ENCODE measurements around the gene HIPK2. TPM values are rescaled to one million over a fixed set of nuclear protein-coding genes. Genes with fewer than 3 reads are reported as not detected.

HIPK2 gene
- total RNA-seq, 1 experiment from 2014 or later: 8.3 TPM

DNA sequence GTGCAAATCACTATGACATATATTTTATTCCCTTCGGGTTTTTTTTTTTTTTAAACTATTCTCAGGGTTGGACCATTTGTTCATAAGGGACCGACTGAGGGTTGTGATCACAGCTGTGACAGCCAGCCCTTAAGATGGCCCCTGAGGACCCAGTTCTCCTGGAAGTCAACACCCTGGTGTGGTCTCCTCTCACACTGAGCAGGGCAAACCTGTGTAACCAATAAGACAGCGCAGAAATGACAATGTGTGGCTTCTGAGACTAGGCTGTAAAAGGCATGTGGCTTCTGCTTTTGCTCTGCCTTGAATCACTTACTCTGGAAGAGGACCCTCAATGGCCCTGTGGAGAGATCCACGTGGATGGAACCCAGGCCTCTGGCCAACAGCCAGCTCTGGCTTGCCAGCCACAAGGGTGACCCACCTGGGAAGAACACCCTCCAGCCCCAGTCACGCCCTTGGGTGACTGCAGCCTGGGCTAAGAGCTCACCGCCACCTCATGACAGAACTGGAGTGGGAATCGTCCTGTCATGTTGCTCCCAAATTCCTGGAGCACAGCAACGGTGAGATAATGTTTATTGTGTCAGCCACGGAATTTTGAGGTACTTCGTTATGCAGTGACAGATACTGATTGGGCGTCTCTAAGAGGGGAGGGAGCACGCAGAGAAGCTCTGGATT lies 127.2 kb downstream of the HIPK2 start:
- no peak for DNase-seq (ENCODE audit: low read depth)

DNA sequence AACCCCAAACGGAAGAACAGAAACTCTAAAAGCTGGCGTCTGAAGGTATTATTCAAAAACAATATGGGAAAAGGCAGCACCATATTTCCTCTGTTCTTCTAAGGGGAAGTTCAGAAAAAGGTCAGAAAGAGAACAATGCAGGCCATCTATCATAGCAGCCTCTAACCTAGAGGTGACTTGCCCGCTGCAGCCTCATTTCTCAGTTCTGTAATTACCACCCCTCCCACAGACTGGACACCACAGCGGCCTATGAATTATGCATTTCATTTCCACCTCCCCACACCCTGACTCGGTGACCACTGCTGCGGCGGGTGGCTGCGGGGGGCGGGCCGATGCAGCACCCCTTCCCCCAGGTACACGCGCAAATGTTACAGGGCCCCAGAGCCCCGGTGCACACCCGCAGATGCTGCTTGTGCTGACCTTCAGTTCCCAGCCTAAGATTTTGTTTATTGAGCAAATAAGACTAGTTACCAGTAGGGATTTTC lies 128.8 kb downstream of the HIPK2 start:
- no peak for DNase-seq (ENCODE audit: low read depth)

DNA sequence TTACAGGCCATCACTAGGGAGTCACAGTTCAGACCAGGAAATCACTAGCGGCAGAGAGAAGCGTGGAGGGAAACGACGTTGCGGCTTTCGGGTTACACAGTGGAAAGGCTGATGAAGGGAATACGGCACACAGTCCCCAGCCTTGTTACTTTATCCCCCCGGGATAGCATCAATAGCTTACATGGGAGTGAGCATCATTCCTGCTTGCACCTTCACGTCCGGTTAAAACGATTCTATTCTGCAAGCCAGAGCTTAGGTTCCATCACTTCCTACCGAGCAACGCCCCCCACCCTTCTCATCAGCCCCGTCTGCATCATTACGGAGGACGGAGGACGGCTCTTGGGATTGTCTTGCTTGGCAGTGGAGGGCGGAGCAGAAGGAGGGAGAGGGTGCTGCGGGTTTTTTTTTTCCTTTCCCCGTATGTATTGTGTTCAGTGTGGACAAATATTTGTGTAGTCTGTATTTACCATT lies 129.4 kb downstream of the HIPK2 start:
- DNase-seq (ENCODE audit: low read depth): no peak

DNA sequence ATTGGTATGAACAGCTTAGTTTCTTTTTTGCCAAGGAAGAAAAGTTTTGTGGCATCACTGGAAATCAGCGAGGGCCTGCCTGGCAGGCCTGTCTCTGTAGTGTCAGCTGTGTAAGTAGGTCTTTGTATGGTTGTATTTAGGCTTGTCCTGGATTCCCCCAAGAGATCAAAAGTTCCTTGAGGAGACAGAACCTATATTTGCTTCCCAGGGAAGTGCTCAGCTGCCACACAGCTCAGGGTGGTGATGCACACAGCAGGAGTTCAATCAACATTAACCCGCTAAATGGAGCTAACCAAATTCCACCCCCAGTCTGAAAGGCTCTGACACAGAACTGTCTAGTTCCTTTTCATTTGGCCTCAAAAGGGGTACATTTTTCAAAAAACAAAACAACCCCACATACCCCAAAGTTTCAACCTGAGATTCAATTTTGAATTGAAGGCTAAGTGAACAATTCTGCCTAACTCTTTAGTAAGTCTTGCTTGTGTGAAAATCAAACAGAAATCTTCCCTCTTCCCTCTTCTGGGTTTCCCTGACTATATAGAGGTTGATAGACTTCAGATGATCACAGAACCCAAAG lies 129.9 kb downstream of the HIPK2 start:
- DNase-seq (ENCODE audit: low read depth): no peak

DNA sequence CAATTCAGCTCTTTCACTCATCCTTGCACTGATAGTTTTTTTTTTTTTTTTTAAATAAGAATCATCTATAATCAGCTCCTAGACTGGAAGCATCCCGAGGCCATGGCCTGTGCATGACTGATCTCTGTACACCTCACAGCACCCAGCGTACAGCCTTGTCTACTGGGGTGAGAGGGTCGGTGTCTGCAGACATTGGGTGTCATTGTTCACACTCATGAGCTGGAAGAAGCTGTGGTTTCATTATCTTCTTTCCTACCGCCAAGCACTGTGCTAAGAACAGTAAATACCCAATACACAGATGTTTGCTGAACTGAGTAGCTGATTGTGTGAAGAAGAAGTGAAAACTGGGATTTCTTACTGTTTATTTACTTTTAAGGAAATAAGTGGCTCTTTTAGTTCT lies 130.7 kb downstream of the HIPK2 start:
- peak; percentile 45 for DNase-seq (ENCODE audit: low read depth)

DNA sequence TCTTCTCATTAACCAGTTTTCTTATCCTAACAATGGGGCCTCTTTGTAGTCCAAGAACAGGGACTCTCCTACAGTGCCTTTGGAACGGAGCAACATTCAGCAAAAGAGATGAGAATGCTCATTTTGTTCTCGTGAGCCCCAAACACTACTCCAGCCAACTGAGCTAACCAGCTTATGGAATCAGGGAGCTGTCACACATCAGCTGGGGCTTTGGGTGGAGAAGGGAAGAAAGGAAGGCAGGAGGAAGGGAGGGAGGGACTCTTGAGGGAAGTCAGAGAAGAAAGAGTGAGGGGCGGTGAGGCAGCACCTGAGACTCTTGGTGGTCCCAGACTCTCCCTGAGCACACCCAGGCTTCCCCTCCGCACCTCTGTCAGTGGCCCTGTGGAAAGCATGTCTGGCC lies 131.2 kb downstream of the HIPK2 start:
- DNase-seq (ENCODE audit: low read depth): no peak

DNA sequence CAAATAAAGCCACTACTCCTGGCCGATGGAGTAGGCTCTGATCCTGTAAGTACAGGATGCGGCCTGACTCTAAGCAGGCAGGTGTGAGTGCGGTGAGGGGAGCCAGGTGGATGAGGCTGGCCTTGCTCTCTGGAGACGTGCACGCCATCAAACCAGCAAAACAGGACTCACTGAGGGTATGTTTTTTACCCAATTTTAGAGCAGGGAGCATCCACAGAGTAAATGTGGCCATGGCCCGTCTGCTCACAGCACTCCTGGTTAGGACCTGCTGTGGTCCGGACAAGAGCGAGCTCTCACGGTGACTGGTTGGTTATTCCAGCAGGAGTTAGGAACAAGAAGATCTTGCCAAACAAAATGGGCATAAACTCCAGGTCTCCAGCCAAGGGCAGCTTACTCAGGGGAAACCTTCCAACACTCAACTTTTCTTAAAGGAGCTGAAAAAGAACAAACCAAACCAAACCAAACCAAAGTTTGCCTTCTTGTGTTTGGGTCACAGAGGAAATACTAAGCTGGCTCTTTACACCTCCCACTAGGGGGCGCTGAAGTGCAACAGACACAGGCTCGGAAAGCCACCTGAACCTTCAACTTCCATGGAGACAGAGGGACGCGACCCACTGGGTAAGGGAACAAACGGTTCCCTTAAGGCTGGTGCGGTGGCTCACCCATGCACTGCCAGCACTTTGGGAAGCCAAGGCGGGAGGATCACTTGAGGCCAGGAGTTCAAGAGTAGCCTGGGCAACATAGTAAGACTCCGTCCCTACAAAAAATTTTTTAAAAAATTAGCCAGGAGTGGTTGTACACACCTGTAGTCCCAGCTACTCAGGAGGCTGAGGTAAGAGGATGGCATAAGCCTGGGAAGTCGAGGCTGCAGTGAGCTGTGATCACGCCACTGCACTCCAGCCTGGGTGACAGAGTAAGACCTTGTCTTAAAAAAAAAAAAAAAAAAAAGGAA lies 131.9 kb downstream of the HIPK2 start:
- DNase-seq (ENCODE audit: low read depth): peak; percentile 74

DNA sequence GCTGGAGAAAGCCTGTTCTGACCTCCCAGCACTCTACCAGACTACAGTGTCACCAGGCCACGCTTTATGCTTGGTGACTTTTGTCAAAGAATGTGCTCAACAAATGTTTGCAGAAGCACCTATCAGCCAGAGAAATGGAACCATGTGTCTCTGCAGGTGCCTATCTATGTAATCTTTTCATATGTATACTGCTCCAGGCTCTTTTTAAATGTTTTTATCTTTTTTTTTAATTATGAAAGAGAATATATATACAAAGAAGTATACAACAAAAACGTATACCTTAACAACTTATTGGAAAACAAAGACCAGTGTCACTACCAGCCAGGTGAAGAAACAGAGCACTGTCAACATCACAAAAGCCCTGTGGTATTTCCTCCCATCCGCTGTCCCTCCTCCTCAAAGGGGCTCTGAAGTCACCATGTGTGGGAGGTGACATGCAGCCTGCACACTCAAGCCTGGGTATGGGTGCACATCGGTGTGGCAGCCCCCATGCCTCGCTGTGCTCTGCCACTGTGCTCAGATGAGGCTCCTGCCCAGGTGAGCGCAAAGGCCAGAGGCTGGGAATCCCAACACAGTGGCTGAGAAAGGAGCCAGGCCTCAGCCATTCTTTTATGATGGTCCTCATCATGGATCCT lies 133.7 kb downstream of the HIPK2 start:
- no peak for DNase-seq (ENCODE audit: low read depth)

DNA sequence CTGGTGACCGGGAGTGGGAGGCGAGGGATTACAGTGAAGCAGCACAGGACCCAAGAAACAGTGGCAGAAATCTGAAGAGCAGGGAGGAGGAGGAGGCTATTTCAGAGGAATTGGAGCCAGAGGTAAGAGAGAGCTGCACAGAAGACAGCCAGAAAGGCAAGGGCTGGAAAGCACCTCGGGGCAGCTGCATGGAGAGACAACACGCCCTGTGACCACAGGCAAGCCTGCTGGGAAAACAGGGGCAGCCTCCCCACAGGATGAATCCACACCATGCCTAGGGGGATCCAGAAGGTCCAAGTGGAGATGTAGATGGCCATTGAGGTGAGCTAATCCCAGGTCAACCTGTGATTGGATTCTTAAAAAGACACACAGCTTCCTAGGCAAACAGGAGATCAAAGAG lies 135.5 kb downstream of the HIPK2 start:
- no peak for DNase-seq (ENCODE audit: low read depth)

DNA sequence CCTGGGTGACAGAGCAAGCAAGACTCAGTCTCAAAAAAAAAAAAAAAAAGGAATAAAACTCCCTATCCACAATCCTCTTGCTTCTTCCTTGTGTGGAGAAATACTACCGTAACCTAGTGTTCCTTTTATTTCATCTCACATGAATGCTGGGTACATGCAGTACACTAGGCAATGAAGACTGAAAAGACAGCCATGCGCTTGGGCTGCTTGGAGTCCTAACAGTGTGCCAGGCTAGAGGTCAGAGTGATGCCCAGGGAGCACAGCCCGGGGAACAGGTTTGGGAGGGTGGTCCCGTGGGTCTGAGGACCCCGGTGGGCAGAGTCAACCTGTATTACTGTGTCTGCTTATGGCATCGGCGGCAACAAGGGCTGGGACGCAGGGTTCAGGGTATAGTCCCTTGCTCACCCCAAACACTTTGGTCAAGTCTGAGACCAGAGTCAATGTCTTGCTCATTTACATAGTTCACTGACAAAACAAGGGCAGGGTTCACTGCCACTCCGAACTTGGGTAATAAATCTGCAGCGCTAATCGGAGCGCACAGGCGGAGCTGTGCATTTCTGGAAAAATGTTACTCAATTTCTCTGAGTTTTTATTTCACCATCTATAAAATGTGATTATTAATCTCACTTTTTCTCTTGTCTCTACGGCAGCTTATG lies 136.3 kb downstream of the HIPK2 start:
- DNase-seq (ENCODE audit: low read depth): no peak

DNA sequence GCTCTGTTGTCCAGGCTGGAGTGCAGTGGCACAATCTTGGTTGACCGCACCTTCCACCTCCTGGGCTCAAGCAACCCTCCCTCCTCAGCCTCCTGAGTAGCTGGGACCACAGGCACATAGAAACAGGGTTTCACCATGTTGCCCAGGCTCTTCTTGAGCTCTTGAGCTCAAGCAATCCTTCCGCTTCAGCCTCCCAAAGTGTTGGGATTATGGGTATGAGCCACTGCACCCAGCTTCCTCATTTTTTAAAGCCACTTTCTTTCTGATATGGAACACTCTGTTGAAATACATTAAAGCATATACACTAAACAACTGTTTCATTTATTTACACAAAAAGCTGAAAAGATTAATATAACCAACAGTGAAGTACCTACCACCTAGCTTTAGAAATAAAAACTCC lies 137.1 kb downstream of the HIPK2 start:
- DNase-seq (ENCODE audit: low read depth): no peak

DNA sequence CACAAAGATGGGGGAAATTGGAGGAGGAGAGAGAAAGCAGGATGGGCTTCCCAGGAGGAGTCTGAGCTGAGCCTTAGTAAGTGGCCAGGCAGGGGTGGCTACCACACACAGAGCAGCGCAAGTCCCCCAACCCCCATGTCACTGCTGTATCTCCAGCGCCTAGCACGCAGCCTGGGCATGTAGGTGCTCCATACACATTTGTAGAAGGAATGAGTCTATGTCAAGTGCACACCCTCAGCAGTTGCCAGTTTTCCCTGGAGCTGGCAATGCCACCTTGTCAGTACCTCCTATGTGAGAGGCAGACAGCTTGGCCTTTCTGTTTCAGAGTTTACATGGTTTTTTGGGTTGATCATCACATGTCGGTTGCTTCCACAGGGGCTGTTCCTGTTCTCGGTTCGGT lies 138.2 kb downstream of the HIPK2 start:
- no peak for DNase-seq (ENCODE audit: low read depth)

DNA sequence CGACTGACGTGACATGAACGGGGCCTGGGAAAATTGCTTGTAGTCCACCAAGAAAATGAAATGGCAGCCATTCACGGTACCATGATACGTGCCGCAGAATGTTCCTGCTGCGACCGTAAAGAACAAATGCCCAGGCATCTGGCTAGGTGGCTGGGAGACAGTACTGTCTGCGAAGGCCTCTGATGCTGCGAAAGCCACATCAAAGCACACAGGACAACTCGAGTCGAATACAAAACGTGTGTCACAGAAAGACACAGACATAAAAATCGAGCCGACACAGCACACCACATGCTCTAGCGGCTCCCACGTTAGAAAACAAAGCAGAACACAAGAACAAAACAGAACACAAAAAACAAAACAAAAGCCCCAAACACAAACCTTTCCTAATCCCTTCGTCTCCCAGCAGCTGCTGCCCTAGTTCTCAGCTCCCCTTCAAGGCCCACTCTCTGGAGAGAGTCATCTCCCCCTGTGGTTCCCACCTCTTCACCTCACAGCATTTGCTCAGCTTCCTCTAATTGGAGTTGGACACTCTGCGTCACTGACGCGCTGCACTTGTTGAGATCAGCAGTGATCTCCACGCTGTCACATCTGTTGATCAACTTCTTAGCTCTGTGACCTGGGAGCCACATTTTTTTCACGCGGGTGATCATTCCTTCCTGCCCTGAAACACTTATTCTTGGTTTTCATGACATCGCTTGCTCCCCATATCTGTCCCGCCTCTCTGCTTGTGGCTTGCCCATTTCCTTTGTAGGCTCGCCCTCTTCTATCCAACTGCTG lies 142.1 kb downstream of the HIPK2 start:
- no peak for DNase-seq (ENCODE audit: low read depth)

DNA sequence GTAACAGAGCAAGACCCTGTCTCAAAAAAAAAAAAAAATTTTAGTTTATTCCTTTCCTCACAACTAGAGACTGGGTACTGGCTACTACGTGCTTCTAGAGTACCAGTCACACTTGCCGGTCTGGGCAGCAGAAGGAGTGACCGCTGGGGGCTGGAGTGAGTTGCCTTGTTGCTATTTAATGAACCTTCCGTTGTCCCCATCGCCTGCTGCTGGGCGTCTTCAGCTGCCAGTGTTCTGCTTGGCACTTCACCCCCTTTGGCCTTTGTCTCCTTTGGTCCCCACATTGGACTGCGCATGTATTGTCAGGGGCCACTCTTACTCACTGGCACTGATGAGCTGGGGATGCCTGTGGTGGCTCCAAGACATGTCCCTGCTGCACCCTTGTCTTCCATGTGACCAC lies 143.7 kb downstream of the HIPK2 start:
- DNase-seq (ENCODE audit: low read depth): no peak

DNA sequence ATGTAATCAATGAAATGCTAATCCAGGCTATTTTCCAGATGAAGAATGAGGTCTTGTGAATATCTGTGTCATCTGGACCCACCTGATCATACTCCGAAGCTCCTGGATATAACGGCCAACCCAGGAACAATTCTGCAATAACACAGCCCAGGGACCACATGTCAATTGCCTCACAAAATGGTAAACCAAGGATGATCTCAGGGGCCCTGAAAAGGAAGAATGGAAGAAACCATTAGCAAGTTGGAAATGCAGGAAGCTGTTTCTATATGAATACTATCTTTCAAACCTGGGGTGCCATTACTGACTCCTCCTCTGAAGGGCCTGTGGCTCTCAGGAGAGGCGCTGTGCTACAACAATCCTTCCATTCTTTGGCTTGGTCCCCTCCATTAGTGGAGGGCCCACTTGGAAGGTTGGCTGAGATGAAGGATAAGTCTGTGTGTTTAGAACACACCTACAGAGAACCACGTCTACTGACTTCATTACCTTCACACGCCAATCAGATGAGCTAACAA lies 146.2 kb downstream of the HIPK2 start:
- no peak for DNase-seq (ENCODE audit: low read depth)

DNA sequence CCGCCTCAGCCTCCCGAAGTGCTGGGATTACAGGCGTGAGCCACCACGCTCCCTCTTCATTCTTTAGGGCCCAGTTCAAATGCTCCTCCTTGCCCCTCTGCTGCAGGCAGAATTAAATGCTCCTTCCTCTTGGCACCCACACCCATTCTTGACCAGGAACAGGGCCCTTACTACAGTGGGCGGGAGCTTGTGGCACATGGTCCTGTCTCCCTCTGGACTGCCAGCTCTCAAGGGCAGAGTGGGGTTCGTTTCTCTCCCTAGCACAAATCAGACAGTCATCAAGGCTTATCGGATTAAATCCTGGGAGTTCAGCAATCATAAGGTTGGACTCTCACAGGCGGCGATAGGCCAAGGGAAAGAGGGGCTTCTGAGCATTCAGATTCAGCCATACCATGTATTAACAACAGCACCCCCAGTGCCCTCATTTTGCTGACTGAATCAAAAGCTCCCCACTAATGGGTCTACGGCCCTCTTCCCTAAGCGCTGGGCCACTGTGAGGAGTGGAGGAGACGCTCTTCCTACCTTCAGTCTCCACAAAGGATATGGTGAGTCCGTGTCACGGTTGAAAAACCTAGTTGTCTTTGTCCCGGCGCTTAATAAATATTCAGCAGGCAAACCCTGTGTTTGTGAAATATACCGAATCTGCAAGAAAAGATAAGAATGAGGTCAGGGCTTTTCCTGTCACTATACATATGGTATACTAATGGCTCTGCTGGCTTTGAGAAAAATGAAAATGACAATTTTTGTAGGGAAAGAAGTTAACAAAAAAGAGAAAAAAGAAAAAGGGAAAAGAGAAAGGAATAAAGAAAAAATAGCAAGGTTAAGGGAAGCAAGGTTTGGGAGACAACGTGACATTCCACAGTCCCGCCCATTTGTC lies 146.9 kb downstream of the HIPK2 start:
- no peak for DNase-seq (ENCODE audit: low read depth)

DNA sequence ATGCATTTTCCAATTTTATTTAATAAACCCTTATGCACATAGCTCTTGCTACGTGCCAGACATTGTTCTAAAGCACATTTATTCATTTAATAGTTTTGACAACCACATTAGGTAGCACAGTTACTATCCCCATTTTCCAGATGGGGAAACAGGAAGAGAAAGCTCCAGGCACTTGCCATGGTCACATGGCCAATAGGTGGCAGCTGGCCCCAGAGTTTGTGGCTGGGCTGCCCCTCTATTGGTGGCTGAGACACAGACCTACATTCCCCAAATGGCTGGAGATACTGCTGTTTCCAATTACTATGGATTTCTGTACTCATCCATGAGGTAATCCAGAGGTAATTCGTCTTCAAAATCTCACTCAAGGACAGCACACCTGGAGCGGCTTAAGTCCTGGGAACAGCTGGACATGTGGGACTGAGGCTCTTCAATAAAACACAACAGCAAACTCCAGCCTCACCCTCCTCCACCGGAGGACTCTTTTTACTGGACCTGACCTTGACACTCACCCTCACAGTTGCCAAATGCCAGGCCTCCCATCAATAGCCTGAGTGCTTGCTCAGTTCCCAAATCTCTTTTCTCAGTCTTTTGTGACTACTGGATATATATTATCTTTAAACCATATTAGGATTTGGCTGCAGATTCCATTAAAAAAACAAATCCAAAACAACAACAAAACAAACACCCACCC lies 148.3 kb downstream of the HIPK2 start:
- peak; percentile 19 for DNase-seq (ENCODE audit: low read depth)

DNA sequence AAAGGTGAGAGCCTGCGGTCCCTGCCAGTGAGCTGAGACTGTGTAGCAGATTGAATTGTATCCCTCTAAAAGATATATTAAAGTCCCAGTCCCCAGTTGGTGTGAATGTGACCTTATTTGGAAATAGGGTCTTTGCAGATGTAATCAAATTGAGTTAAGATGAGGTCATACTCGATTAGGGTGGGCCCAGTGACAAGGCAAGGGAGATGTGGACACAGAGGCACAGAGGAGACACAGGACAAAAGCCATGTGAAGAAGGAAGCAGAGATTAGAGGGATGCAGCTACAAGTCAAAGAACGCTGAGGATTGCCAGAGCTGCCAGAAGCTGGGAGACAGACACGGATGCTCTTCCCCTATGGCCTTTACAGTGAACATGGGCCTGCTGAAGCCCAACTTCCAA lies 150.0 kb downstream of the HIPK2 start:
- DNase-seq (ENCODE audit: low read depth): no peak

DNA sequence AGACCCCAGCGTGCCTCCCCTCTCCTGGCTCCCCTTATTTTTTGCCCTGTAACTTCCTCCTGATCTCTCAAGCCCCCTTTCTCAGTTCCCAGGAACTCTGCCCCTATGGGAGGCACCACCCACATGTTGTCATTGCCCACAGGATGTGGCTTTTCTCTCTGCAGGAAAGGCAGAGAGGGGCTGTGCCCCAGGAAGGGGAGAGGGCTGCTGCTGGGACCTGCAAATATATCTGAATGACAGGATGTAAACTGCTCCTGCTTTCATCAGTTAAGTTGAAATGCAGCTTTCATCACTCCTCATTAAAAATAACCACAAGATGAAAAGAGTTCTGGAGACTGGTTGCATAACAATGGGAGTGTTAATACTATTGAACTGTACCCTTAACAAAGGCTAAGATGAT lies 151.0 kb downstream of the HIPK2 start:
- DNase-seq (ENCODE audit: low read depth): no peak

Data from RPMI7951 (cell line).